Endodermal cell (in vitro differentiated cells): ENCODE data around the gene IGFBP4. TPM values are rescaled to one million over a fixed set of nuclear protein-coding genes. Genes with fewer than 3 reads are reported as not detected.

Experiments
- DNase-seq: peaks from one replicate; pipeline ENCODE4 v3.0.0-alpha.2; 2017
- H3K27ac ChIP-seq: 2 replicates; pipeline ENCODE4 v1.5.1; 2013; ENCODE audit warnings: mild to moderate bottlenecking, low read depth, low read length, moderate library complexity
- H3K27me3 ChIP-seq: 2 replicates; pipeline ENCODE4 v1.6.1; 2013; ENCODE audit warnings: mild to moderate bottlenecking, low read length, moderate library complexity; ENCODE audit not compliant: insufficient read depth, control insufficient read depth, poor library complexity, severe bottlenecking
- H3K36me3 ChIP-seq: 2 replicates; pipeline ENCODE4 v1.7.0; 2013; ENCODE audit warnings: mild to moderate bottlenecking, low read length, moderate library complexity; ENCODE audit not compliant: control insufficient read depth, insufficient read depth
- H3K4me1 ChIP-seq: one replicate; pipeline ENCODE4 v1.7.0; 2013; ENCODE audit warnings: low read length; ENCODE audit not compliant: control insufficient read depth, insufficient read depth
- H3K4me3 ChIP-seq: 2 replicates; pipeline ENCODE4 v1.5.1; 2013; ENCODE audit warnings: mild to moderate bottlenecking, low read length, moderate library complexity
- H3K9ac ChIP-seq: 2 replicates; pipeline ENCODE4 v1.6.1; 2013; ENCODE audit warnings: mild to moderate bottlenecking, low read length, moderate library complexity; ENCODE audit not compliant: poor library complexity, severe bottlenecking; ENCODE audit errors: extremely low read depth
- H3K9me3 ChIP-seq: 2 replicates; pipeline ENCODE4 v1.6.1; 2013; ENCODE audit warnings: mild to moderate bottlenecking, low read length, moderate library complexity; ENCODE audit not compliant: control insufficient read depth
- H3K27ac Mint-ChIP-seq: 2 replicates; pipeline ENCODE4 v1.8.0; 2020; ENCODE audit warnings: mixed read lengths
- H3K27me3 Mint-ChIP-seq: 2 replicates; pipeline ENCODE4 v1.8.0; 2021; ENCODE audit warnings: mild to moderate bottlenecking, mixed read lengths; ENCODE audit not compliant: insufficient read depth
- H3K36me3 Mint-ChIP-seq: 2 replicates; pipeline ENCODE4 v1.8.0; 2020; ENCODE audit warnings: low read depth, mixed read lengths
- H3K4me1 Mint-ChIP-seq: 2 replicates; pipeline ENCODE4 v1.8.0; 2020; ENCODE audit warnings: mixed read lengths
- H3K4me3 Mint-ChIP-seq: 2 replicates; pipeline ENCODE4 v1.8.0; 2020; ENCODE audit warnings: mild to moderate bottlenecking, moderate library complexity, mixed read lengths
- H3K9me3 Mint-ChIP-seq: 2 replicates; pipeline ENCODE4 v1.8.0; 2020; ENCODE audit warnings: mild to moderate bottlenecking, mixed read lengths
- WGBS, 2 experiments: methylation state at CpG; one replicate each; pipeline versions ENCODE4 v1.1.5 to v1.1.7; 2013; ENCODE audit warnings: missing lambda C conversion rate in 2 of 2, mixed read lengths in 1 of 2; ENCODE audit not compliant: insufficient coverage in 1 of 2, insufficient read length in 1 of 2; 5-methylcytosine and 5-hydroxymethylcytosine counted together
- total RNA-seq, 2 donors: library from RNA; stranded (reverse); fragmentation: NEBNext Ultra II Directional in 1 of 2; extraction: Animal tissue kit (Norgen Biotek cat#: 25700) in 1 of 2; gene quantifications; 2 replicates in 1 of 2; 3 replicates in 1 of 2; pipeline ENCODE4 v1.2.1, GENCODE V29; 2021
- TF ChIP-seq, protein P1 (sequence below): fragments of 200-600 bp; sonication (generic); conservative IDR thresholded peaks from 2 replicates; pipeline ENCODE4 v1.5.0; 2021; ENCODE audit warnings: antibody characterized with exemption, mild to moderate bottlenecking

Gene IGFBP4
- total RNA-seq, 2 donors from 2014 or later, result 58.3 to 69.0 TPM

DNA sequence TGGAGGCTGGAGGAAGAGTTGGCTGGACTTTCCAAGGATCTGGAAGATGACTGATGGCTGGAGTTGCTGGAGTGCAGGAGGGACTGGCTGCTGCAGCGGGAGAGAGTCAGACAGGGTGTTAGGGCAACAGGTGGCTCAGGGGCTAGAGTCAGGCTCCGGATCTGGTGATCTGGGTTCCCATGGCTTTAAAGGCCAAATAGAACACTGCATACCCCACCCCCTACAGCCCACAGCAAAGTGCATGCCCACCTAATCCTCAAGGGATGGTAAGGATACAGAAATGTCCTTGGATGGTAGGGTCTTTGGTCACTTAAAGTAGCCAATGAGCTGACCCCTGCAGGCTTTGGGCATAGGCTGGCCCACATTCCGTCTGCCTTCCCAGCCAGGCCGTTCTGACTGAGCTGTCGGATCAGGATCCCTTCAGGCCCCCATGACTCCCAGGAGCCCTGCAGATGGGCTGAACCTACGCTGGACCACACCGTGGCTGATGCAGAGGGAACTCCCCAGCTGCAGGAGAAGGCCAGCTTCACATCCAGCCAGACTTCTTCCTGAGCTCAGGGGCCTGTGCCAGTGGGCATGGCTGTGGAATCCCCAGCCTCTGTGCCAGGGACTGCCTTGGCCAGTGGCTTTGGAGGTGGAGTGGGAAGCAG is 44.2 kb downstream of the IGFBP4 start:
- H3K27ac Mint-ChIP-seq, result no peak overlapping the region
- no peaks in the 10 kb centered on the region for H3K36me3 Mint-ChIP-seq
- Histone ChIP-seq H3K4me3 (no peak overlapping the region), H3K36me3 (no peaks in the 10 kb centered on the region), H3K27ac (no peak overlapping the region), H3K9ac (no peak overlapping the region), H3K4me1 (peaks cover 26% of the 10 kb centered on the region), H3K9me3 (no peaks in the 10 kb centered on the region), H3K27me3 (no peaks in the 10 kb centered on the region)
- peaks cover 12% of the 10 kb centered on the region for H3K27me3 Mint-ChIP-seq
- 90% methylated on average over 7 of the region's 7 CpGs; no CpG with 5 or more reads in 1 of the 2 experiments for WGBS, 2 experiments
- no peak overlapping the region for H3K4me3 Mint-ChIP-seq
- DNase-seq, result no peak
- peaks cover 61% of the 10 kb centered on the region for H3K4me1 Mint-ChIP-seq
- no peaks in the 10 kb centered on the region for H3K9me3 Mint-ChIP-seq
- TF ChIP-seq, protein P1, sequence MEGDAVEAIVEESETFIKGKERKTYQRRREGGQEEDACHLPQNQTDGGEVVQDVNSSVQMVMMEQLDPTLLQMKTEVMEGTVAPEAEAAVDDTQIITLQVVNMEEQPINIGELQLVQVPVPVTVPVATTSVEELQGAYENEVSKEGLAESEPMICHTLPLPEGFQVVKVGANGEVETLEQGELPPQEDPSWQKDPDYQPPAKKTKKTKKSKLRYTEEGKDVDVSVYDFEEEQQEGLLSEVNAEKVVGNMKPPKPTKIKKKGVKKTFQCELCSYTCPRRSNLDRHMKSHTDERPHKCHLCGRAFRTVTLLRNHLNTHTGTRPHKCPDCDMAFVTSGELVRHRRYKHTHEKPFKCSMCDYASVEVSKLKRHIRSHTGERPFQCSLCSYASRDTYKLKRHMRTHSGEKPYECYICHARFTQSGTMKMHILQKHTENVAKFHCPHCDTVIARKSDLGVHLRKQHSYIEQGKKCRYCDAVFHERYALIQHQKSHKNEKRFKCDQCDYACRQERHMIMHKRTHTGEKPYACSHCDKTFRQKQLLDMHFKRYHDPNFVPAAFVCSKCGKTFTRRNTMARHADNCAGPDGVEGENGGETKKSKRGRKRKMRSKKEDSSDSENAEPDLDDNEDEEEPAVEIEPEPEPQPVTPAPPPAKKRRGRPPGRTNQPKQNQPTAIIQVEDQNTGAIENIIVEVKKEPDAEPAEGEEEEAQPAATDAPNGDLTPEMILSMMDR, result no peak

DNA sequence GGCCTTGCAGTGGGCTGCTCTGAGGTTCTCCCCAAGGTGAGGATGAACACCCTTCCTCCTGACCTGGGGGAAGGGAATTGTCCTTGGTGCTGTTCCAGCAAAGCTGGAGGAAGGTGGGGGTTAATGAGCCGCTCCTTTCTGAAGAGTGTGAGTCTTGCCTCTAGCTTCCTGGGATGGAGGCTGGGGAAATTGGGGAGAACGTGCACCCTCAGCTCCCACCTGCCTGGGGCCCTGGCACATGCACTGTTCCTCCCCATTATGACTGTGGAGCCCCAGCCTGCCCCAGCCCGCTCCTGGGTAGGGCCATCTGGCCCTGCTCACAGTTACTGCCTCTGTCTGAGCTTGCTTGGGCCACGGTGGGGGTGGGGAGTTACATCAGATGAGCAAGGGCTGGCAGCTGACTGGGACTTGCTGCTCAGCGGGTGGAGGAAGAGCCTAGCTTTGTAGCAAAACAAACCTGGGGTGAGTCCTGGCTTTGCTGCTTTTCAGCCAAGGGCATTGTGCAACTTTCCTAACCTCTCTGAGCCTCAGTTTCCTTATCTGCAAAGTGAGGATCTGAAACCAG is 47.1 kb downstream of the IGFBP4 start:
- 38 to 51% methylated on average over 4 to 5 of the region's 5 CpGs for WGBS, 2 experiments

DNA sequence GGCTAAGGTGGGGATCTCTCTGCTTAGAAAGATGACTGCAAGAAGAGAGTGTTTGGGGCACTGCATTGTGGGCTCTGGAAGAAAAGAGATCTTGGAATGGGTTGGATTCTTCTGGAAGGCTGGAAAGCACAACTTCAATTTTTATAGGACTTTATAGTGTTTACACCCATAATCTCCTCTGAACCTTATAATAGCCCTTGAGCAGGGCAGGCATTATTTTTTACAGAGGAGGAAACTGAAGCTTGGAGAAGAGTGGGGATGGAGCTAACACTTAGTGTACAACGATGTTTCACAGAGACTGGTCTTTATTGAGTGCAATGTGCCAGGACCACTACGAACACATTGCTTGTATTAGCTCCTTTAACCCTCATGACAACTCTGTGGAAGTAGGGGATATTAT is 47.7 kb downstream of the IGFBP4 start:
- H3K4me1 ChIP-seq, result peaks cover 12% of the 10 kb centered on the region
- no peaks in the 10 kb centered on the region for H3K27me3 ChIP-seq
- Mint-ChIP-seq H3K27me3 (peaks cover 11% of the 10 kb centered on the region), H3K9me3 (no peaks in the 10 kb centered on the region), H3K36me3 (no peaks in the 10 kb centered on the region), H3K27ac (peak overlapping the region; percentile 52), H3K4me1 (peaks cover 42% of the 10 kb centered on the region), H3K4me3 (no peak overlapping the region)
- DNase-seq, result no peak
- H3K4me3 ChIP-seq, result no peak overlapping the region
- 96 to 100% methylated on average over 2 of the region's 2 CpGs for WGBS, 2 experiments
- H3K9me3 ChIP-seq, result no peaks in the 10 kb centered on the region
- H3K27ac ChIP-seq, result no peak overlapping the region
- TF ChIP-seq, protein P1, result no peak
- no peak overlapping the region for H3K9ac ChIP-seq
- H3K36me3 ChIP-seq, result no peaks in the 10 kb centered on the region

More for the DNA sequence above, 47.1 kb downstream of the IGFBP4 start:
- Mint-ChIP-seq H3K27me3 (peaks cover 12% of the 10 kb centered on the region), H3K27ac (peak overlapping the region; percentile 52), H3K4me3 (peak overlapping the region; percentile 36), H3K4me1 (peaks cover 44% of the 10 kb centered on the region), H3K36me3 (no peaks in the 10 kb centered on the region), H3K9me3 (no peaks in the 10 kb centered on the region)
- Histone ChIP-seq H3K4me3 (no peak overlapping the region), H3K4me1 (peaks cover 12% of the 10 kb centered on the region), H3K27ac (no peak overlapping the region), H3K9ac (no peak overlapping the region), H3K9me3 (no peaks in the 10 kb centered on the region), H3K36me3 (no peaks in the 10 kb centered on the region), H3K27me3 (no peaks in the 10 kb centered on the region)
- peak; percentile 94 for DNase-seq
- TF ChIP-seq, protein P1, result no peak
